GM18505 (cell line): ENCODE results near the gene LAMA3.

Source experiments
- ATAC-seq: cut with Tn5 transposase; IDR thresholded peaks from one replicate; pipeline ENCODE4 v1.9.1; 2021; ENCODE audit not compliant: unreplicated experiment
- POLR2A ChIP-seq: IDR thresholded peaks from 4 replicates; pipeline ENCODE4 v1.6.1; 2011; ENCODE audit warnings: borderline replicate concordance; ENCODE audit not compliant: insufficient read depth, insufficient read length; ENCODE audit errors: extremely low read depth

Gene LAMA3

DNA sequence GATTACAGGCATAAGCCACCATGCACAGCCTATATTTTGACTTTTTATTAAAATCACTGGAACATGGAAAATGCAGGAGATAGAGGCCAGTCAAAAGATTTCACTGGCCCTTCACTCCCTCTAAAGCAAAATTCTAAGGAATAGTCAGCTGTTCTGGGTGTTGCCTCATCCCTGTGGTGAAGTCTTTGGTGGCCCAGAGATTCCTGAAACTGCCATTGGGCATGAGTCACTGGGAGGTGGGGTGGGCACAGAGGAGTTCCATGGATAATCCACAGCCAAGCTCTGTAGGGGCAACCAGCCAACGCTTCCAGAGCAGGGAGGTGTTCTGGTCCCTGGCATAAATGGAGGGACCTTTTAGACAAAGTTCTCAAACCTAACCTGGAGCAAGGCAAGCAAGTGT is 235.6 kb downstream of the LAMA3 start:
- no peak for TF ChIP-seq POLR2A
- no peak for ATAC-seq

- TF ChIP-seq POLR2A: no peak
- no peak for ATAC-seq
Measured at GRCh38 chr18:23926571-23926970, 237.3 kb downstream of the LAMA3 start.

DNA sequence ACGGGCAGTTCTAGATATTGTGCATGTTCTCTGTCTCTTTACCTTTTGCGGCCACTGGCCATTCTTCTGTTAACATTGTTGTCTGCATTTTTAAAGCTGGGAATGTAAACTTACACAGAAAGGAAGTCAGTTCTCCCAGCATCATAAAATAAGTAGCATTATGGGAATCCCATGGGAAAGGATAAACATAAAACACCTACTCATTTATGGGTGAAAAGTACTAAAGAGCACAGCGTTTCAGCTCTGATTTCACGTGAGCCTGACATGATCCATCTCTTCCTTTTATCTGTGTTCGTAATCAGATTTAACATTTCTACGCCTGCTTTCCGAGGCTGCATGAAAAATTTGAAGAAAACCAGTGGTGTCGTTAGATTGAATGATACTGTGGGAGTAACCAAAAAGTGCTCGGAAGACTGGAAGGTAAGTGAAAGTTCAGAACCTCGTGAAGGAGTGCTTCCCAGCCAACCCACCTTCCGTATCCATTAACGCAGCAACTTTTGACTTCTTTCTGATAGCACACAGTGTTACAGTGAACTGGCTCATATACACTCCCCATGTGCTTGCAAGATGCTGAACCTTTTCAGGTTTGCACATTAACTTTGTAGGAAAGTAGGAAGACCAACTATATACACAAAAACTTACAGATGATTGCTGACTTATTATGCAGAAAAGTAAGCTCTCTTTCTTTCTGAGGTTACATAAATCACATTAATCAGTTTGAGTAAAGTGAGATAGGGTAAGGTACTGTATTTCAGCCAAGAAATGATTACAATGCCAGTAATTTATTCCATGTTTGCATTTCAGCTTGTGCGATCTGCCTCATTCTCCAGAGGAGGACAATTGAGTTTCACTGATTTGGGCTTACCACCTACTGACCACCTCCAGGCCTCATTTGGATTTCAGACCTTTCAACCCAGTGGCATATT is 238.8 kb downstream of the LAMA3 start:
- no peak for TF ChIP-seq POLR2A
- no peak for ATAC-seq

- no peak for ATAC-seq
- TF ChIP-seq POLR2A: no peak
Measured at GRCh38 chr18:23929362-23929930, 240.2 kb downstream of the LAMA3 start.

GRCh38 chr18:23930002-23930401 is 240.7 kb downstream of the LAMA3 start:
- TF ChIP-seq POLR2A: no peak
- no peak for ATAC-seq

- ATAC-seq: no peak
- no peak for TF ChIP-seq POLR2A
Measured at GRCh38 chr18:23932385-23933067, 243.3 kb downstream of the LAMA3 start.

DNA sequence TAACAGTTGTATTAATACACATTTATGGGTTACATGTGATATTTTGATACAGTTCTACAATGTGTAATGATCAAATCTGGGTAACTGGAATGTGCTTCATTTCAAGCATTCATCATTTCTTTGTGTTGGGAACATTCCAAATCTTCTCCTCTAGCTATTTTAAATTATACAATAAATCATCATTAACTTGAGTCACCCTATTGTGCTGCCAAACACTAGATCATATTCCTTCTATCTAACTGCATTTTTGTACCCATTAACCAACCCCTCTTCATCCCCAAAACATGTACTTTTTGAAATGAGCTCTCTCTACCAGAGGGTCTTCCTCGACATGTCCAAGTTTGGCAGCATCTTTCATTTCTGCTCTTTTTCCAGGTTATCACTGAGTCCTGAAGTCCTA is 244.2 kb downstream of the LAMA3 start:
- no peak for TF ChIP-seq POLR2A
- ATAC-seq: no peak

DNA sequence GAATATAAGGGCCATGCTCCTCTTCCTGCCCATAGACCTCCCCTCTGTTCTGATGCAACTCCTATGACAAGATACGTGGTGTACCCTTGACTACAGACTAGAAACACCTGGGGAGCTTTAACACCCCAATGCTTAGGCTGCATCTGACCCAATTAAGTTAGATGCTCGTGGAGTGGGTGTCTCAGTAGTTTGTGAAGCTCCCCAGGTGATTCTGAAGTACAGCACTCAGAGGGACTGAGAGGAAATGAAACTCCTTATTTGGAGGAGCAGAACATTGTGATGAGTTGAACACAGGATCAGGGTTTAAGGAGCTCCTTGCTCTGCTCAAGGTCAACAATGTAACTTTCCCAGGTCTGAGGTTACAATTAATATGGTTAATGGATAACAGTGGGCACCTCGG is 245.0 kb downstream of the LAMA3 start:
- no peak for TF ChIP-seq POLR2A

GRCh38 chr18:23934863-23935262 is 245.6 kb downstream of the LAMA3 start:
- TF ChIP-seq POLR2A: no peak
- no peak for ATAC-seq

More for the DNA sequence above, 245.0 kb downstream of the LAMA3 start:
- ATAC-seq: no peak

DNA sequence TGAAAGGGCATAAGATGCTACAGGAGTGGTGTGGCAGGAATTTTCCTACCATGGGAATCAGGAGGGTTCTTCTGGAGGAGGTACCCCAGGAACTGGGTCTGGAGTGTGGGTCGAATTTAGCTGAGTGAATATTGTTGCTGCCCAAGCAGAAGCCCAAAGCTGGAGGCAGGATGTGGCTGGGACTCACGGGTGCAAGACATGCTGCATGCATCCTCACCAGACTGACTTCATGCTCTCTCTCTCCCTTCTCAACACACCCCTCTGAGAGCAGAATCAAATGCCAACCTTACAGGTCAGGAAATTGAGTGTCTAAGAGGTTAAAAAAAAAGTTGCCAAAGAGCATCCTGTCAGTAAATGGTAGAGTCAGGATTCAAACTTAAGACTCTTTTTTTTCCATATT is 246.6 kb downstream of the LAMA3 start:
- TF ChIP-seq POLR2A: no peak
- no peak for ATAC-seq

DNA sequence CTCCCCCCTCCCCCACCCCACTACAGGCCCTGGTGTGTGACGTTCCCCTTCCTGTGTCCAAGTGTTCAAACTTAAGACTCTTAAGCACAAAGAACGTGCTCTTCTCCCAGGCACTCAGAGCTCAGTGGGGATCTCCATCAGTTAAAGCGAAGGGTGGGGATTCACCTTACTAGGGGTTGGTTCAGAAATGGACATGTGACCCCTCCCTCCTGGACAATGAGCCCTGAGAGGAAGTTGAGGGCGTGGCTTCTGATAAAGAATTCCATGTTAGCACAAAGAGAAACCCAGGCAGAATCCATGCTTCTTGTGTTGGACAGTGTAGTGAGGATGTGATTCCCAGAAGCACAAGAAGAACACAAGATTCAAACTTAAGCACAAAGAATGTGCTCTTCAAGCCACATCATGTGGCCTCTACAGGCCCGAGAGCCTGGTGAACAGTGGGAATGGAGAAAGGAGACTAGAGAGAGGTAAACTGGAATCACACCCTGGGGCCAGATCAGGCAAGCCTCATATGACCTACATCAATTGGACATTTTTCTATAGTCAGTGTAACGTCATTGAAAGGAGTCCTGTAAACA is 247.2 kb downstream of the LAMA3 start:
- TF ChIP-seq POLR2A: no peak
- ATAC-seq: no peak

- ATAC-seq: no peak
Measured at GRCh38 chr18:23938043-23938756, 248.9 kb downstream of the LAMA3 start.

DNA sequence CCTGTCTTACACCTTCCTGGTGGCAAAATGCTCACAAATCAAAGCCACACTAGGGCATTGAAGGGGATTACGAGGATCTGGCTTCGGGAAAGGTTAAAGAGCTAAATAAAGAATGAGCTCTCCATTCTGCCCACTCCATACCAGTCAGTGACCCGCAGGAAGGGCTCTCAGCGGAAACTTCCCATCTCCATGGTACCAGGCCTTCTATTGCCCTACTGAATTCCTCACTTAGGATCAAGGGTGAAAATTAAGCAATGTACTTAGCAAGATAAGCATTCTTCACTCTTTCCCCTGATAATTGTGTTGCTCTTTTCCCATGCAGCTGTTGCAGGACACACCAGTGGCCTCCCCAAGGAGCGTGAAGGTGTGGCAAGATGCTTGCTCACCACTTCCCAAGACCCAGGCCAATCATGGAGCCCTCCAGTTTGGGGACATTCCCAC is 249.7 kb downstream of the LAMA3 start:
- ATAC-seq: no peak
- TF ChIP-seq POLR2A: no peak

More at GRCh38 chr18:23938043-23938756, 248.9 kb downstream of the LAMA3 start:
- TF ChIP-seq POLR2A: no peak

- no peak for TF ChIP-seq POLR2A
Measured at GRCh38 chr18:23939366-23939765, 250.1 kb downstream of the LAMA3 start.

GRCh38 chr18:23939896-23940295 is 250.6 kb downstream of the LAMA3 start:
- no peak for TF ChIP-seq POLR2A

More at GRCh38 chr18:23939366-23939765, 250.1 kb downstream of the LAMA3 start:
- no peak for ATAC-seq

More at GRCh38 chr18:23939896-23940295, 250.6 kb downstream of the LAMA3 start:
- no peak for ATAC-seq
